HepG2 (cell line): ENCODE data around the gene DGKD.

Experiments used
- ARNT2 ChIP-seq: sonication (generic); formaldehyde crosslinking; IDR thresholded peaks from 2 replicates; pipeline ENCODE4 v1.8.0; 2022; ENCODE audit warnings: mild to moderate bottlenecking, low read depth, missing genetic modification reagents, moderate library complexity
- CTCF ChIP-seq: sonication (generic); formaldehyde crosslinking; IDR thresholded peaks from 2 replicates; pipeline ENCODE4 v1.5.0; 2020; ENCODE audit warnings: mild to moderate bottlenecking, missing genetic modification reagents, moderate library complexity
- ELF4 ChIP-seq: sonication (generic); formaldehyde crosslinking; IDR thresholded peaks from 2 replicates; pipeline ENCODE4 v1.5.0; 2020; ENCODE audit warnings: missing genetic modification reagents, mild to moderate bottlenecking, moderate library complexity, borderline replicate concordance
- HMGXB4 ChIP-seq, 2 experiments: sonication (generic) in 1 of 2; formaldehyde crosslinking in 1 of 2; IDR thresholded peaks; 2 replicates each; pipeline versions ENCODE4 v1.4.0 to v1.6.1; 2018 to 2020; ENCODE audit warnings: missing genetic modification reagents in 2 of 2, borderline replicate concordance in 1 of 2, low read depth in 1 of 2, mild to moderate bottlenecking in 1 of 2, missing biosample characterization in 1 of 2
- HOXA7 ChIP-seq: sonication (generic); formaldehyde crosslinking; IDR thresholded peaks from 2 replicates; pipeline ENCODE4 v1.8.1; 2022; ENCODE audit warnings: mild to moderate bottlenecking, missing genetic modification reagents, moderate library complexity
- IRF2 ChIP-seq: IDR thresholded peaks from 2 replicates; pipeline ENCODE4 v1.6.1; 2018; ENCODE audit warnings: missing genetic modification reagents, missing compliant biosample characterization
- JUN ChIP-seq: sonication (generic); formaldehyde crosslinking; IDR thresholded peaks from 2 replicates; pipeline ENCODE4 v1.4.0; 2020; ENCODE audit warnings: mild to moderate bottlenecking, missing genetic modification reagents
- NR1H2 ChIP-seq: sonication (generic); formaldehyde crosslinking; IDR thresholded peaks from 2 replicates; pipeline ENCODE4 v1.8.1; 2022; ENCODE audit warnings: low read depth, missing genetic modification reagents, borderline replicate concordance
- POLR2A ChIP-seq, 2 experiments: IDR thresholded peaks; 2 replicates each; pipeline ENCODE4 v1.6.1; 2011; ENCODE audit warnings: low read depth in 2 of 2, low read length in 2 of 2, mild to moderate bottlenecking in 1 of 2, moderate library complexity in 1 of 2; ENCODE audit not compliant: insufficient read depth in 1 of 2
- YEATS4 ChIP-seq: sonication (generic); formaldehyde crosslinking; IDR thresholded peaks from 2 replicates; pipeline ENCODE4 v1.4.0; 2020; ENCODE audit warnings: missing genetic modification reagents, borderline replicate concordance
- ZNF660 ChIP-seq: sonication (generic); formaldehyde crosslinking; IDR thresholded peaks from 2 replicates; pipeline ENCODE4 v1.5.1; 2020; ENCODE audit warnings: mild to moderate bottlenecking, low read depth, missing genetic modification reagents, borderline replicate concordance

- no peak for TF ChIP-seq JUN (CRISPR knock-in tag)
- no peak for TF ChIP-seq IRF2 (CRISPR knock-in tag)
- no peak for TF ChIP-seq ZNF660
- TF ChIP-seq CTCF, result no peak
- no peak for TF ChIP-seq ELF4 (CRISPR knock-in tag)
- TF ChIP-seq ARNT2, result no peak
- TF ChIP-seq POLR2A (IDR thresholded peaks at IDR 0.05; ENCODE audit: insufficient read depth in 1 of 2, low read depth in 2 of 2, low read length in 2 of 2), result no peak
- no peak for TF ChIP-seq NR1H2
- TF ChIP-seq HMGXB4 (CRISPR knock-in tag; IDR thresholded peaks at IDR 0.05; ENCODE audit: borderline replicate concordance in 1 of 2, low read depth in 1 of 2), result no peak
- TF ChIP-seq HOXA7 (CRISPR knock-in tag), result no peak
- TF ChIP-seq YEATS4 (CRISPR knock-in tag), result no peak
Measured at GRCh38 chr2:233453111-233453915, 99.0 kb downstream of the DGKD start.
